GM10248 (cell line): Measurements from ENCODE around the gene BRD9.

Experiments used
- CTCF ChIA-PET: fragments of 300-600 bp; sonication (Branson Sonifier 250); formaldehyde crosslinking; extraction: SDS; loops from one replicate; lab custom pipeline; 2021; ENCODE audit warnings: antibody characterized with exemption; lab: Yijun Ruan, JAX
- POLR2A ChIA-PET: fragments of 350-650 bp; sonication (Branson Sonifier 250); formaldehyde crosslinking; extraction: SDS; loops from one replicate; lab custom pipeline; 2020; ENCODE audit warnings: antibody characterized with exemption; lab: Yijun Ruan, JAX
- DNase-seq: peaks from one replicate; pipeline ENCODE4 v3.0.0; 2012; ENCODE audit errors: extremely low spot score
- TF ChIP-seq, protein P1 (sequence below): IDR thresholded peaks from 2 replicates; pipeline ENCODE4 v1.5.1; 2012; ENCODE audit warnings: mild to moderate bottlenecking, low read depth; ENCODE audit errors: extremely low read depth, missing control alignments, control extremely low read depth

Gene BRD9

DNA sequence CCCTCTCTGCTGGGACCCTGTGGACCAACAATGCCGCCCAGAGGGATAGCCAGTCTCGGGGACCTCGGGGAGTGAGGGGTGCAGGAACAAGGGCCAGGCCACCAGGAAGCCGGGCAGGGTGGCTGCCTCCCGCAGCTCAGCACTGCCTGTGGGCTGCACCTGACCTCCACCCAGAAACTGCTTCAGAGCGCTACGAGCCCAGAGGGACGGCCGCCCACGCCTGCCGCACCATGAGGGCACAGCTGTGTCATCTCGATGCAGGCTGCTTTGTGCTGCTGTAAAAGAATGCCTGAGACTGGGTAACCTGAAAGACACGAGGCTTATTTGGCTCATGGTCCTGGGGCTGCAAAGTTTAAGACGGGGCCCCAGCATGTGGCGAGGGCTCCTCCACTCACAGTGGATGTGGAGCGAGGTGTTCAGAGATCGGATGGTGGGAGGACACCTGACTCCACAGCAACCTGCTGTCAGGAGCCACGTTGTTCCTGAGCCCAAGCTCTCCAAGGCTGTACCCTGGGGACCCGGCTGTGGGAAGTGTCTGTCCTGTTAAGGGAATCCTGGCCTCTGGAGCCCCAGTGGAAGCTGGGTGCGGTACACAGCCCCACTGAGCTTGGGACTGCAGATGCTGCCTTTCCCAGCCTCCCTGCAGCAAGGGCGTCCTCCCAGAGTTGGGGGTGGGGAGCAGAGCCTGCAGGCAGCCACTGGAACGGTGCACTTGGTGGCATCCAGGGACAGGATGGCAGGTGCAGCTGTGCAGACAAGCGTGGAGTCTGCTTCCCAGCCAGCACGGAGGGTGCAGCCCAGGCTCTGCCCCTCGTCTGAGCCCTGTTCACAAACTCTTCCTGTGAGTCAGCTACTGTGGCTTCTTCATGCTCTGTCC, 30.0 kb downstream of the BRD9 start:
- TF ChIP-seq, protein P1, sequence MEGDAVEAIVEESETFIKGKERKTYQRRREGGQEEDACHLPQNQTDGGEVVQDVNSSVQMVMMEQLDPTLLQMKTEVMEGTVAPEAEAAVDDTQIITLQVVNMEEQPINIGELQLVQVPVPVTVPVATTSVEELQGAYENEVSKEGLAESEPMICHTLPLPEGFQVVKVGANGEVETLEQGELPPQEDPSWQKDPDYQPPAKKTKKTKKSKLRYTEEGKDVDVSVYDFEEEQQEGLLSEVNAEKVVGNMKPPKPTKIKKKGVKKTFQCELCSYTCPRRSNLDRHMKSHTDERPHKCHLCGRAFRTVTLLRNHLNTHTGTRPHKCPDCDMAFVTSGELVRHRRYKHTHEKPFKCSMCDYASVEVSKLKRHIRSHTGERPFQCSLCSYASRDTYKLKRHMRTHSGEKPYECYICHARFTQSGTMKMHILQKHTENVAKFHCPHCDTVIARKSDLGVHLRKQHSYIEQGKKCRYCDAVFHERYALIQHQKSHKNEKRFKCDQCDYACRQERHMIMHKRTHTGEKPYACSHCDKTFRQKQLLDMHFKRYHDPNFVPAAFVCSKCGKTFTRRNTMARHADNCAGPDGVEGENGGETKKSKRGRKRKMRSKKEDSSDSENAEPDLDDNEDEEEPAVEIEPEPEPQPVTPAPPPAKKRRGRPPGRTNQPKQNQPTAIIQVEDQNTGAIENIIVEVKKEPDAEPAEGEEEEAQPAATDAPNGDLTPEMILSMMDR: no peak
- CTCF ChIA-PET: no interaction called here
- DNase-seq: no peak
- POLR2A ChIA-PET: no interaction called here

DNA sequence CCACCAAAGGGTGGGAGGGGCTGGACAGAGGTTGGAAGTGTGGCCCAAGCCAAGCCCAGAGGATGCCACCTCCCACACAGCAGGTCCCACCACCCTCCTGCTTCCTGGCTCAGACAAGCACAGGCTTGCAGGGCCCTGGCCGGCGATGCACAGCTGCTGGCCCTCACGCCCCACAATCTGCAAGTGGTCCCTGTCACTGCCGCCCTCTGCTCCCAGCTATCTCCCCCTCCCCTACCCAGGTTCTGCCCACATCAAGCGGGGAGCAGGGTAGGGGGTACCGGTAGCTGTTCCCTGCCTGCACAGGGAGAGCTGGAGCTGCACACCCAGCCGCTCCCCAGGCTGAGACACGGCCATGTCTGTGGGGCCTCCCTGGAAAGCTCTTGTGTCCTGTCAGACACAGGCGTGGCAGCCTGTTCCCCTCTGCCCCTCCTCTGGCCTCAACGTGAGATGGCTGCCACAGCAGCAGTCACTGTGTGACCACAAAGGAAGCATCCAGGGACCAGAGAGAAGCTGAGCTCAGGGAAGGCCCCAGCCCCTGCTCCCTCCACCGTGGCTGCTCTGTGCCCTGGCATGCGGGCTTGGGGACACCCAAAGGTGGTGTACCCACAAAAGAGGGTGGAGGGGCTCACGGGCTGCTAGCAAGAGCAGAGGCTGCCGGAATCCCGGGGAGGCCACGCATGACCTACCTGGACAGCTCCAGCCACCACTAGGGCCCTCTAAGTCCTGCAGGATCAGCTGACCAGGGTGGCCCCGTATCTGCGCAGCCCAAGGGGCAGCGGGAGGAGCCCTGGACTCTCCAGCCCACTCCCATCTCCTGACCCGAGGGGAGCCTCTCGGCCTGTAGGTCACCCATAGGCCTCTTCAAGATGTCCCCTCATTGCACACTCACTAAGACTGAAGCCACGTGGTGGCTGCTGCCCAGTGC, 30.9 kb downstream of the BRD9 start:
- TF ChIP-seq, protein P1: no peak
- ChIA-PET POLR2A (no interaction called here), CTCF (no interaction called here)
- DNase-seq: no peak

DNA sequence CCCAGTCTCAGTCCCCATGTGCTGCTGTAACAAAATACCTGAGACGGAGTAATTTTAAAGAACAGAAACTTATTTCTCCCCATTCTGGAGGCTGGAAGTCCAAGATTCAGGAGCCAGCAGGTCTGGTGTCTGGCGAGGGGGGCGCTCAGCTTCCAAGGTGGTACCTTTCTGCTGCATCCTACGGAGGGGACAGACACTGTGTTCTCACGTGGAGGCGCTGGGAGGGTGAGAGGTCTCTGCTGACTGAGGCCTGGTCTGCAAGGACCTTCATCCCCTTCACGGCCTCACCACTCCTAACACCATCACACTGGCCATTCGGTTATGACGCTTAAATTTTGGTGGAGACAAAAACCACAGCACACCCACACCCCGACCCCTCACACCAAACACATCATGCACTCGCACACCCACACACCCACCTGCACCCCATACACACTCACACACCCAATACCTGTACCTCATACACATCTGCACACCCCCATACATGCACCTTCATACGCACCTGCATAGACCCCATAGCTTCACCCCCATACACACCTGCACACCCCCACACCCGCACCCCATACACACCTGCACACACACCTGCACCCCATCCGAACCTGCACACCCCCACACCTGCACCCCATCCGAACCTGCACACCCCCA, 32.0 kb downstream of the BRD9 start:
- ChIA-PET POLR2A (no interaction called here), CTCF (no interaction called here)
- TF ChIP-seq, protein P1: no peak
- no peak for DNase-seq

DNA sequence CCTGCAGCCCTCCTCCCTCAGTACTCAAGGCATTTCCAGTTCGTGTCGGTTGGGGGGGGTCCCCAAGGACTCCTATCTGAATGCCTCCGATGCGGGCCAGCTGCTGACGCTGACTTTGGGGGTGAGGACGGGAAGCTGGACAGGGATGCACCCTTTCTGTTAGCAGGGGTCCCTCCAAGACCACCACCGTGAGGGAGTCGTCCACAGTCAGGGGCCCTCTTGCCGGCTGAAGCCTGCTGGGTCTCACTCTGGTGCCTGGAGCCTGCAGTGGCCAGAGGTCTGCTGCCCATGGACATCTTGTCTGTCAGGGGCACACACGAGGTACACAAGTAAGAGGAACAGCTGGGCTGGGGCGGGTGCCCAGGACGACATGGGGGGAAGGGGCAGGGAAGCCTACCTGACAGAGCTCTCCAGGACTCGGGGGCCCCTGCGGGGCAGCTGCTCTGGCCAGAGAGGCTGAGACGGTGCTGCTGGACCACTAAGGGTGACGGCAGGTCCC, 32.8 kb downstream of the BRD9 start:
- DNase-seq: no peak
- TF ChIP-seq, protein P1: no peak
- ChIA-PET POLR2A (no interaction called here), CTCF (no interaction called here)

DNA sequence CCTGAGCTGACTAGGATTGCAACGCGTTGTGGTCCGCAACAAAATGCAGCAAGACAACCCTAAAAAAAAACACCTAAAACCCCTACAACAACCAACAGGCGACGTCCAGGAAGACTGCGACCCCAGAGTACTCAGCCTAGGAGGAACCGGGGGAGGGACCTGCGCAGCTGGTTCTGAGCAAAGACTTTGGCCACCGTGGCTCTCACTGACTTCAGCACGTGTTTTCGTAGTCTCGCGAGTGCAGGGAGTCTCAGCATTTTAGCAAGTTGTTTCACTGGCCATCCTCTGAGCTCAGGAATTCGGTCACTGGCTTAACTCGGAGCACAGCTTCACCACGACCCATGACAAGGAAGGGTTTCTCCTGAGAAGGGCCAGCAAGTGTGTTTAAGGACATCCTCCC, 33.2 kb downstream of the BRD9 start:
- ChIA-PET CTCF (no interaction called here), POLR2A (no interaction called here)
- DNase-seq: no peak
- TF ChIP-seq, protein P1: no peak

DNA sequence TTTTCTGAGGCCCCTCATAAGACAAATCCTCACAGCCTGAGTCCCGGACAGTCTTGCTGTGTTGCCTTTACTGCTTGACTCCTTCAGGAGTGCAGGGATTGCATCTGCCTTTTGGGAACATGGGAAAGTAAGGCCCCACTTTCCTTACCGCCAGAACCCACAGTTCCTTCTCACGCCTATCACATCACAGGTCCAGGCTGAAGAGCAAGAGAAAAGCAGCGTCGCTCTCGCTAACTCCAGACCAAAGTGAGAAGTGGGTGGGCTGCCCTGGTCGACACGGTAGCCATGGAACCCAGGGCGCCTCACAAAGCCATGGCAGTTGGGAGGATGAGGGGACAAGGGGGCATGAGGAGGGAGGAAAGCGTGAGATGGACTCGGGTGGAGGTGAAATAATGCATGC, 33.9 kb downstream of the BRD9 start:
- ChIA-PET POLR2A (no interaction called here), CTCF (no interaction called here)
- TF ChIP-seq, protein P1: no peak
- no peak for DNase-seq
